GM12873 (cell line): ENCODE measurements around the gene ZBTB44.

Experiments
- TF ChIP-seq, protein P1 (sequence below): IDR thresholded peaks from 2 replicates; pipeline ENCODE4 v1.5.1; 2012; ENCODE audit warnings: low read depth, mild to moderate bottlenecking, moderate library complexity, low read length, control low read depth; ENCODE audit not compliant: insufficient read depth; ENCODE audit errors: missing control alignments

ZBTB44 gene

DNA sequence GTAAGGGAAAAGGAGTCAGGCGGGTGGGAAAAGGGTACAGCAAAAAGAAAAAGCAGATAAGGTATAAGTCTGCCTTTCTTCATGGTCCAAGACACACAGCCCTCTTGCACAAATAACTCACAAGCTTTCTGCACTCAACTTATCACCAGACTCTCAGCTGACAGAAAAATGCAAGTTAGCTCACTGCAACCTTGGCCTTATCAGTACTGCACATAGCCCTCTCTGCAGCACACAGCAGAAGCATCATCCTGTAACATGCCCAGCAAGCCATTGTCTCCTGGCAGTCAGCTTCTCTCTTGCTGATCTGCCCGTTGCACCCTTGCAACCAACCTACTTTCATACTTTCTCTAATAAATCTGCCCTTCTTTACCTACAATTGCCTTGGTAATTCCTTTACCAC, 5.8 kb downstream of the ZBTB44 start:
- TF ChIP-seq, protein P1, sequence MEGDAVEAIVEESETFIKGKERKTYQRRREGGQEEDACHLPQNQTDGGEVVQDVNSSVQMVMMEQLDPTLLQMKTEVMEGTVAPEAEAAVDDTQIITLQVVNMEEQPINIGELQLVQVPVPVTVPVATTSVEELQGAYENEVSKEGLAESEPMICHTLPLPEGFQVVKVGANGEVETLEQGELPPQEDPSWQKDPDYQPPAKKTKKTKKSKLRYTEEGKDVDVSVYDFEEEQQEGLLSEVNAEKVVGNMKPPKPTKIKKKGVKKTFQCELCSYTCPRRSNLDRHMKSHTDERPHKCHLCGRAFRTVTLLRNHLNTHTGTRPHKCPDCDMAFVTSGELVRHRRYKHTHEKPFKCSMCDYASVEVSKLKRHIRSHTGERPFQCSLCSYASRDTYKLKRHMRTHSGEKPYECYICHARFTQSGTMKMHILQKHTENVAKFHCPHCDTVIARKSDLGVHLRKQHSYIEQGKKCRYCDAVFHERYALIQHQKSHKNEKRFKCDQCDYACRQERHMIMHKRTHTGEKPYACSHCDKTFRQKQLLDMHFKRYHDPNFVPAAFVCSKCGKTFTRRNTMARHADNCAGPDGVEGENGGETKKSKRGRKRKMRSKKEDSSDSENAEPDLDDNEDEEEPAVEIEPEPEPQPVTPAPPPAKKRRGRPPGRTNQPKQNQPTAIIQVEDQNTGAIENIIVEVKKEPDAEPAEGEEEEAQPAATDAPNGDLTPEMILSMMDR, result no peak

GRCh38 chr11:130308059-130308458, 6.7 kb downstream of the ZBTB44 start:
- TF ChIP-seq, protein P1, result no peak

- TF ChIP-seq, protein P1, result no peak
Observed at GRCh38 chr11:130304651-130305050, 10.1 kb downstream of the ZBTB44 start.

GRCh38 chr11:130301002-130301401, 13.7 kb downstream of the ZBTB44 start:
- TF ChIP-seq, protein P1, result no peak

GRCh38 chr11:130300567-130300966, 14.2 kb downstream of the ZBTB44 start:
- TF ChIP-seq, protein P1, result no peak

DNA sequence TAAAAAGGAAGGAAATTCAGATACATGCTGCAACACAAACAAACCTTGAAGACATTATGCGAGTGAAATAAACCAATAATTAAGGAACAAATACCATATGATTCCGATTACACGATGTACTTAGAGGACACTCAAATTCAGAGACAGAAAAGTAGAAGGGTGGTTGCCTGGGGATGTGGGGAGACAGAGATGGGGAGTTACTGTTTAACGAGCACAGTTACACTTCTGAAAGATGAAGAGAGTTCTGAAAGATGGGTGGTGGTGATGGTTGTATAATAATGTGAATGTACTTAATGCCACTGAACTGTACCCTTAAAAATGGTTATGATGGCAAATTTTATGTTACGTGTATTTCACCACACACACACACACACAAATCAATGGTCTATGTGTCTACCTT, 14.7 kb downstream of the ZBTB44 start:
- TF ChIP-seq, protein P1, result no peak

GRCh38 chr11:130295657-130296056, 19.1 kb downstream of the ZBTB44 start:
- TF ChIP-seq, protein P1, result no peak
